CMK (cell line): ENCODE data around the gene DUS3L.

Experiments
- DNase-seq: peaks from one replicate; pipeline ENCODE4 v3.0.0-alpha.2; 2010; ENCODE audit warnings: low read depth

The DUS3L gene

GRCh38 chr19:5821521-5822180, 30.7 kb upstream of the DUS3L start:
- DNase-seq = no peak

DNA sequence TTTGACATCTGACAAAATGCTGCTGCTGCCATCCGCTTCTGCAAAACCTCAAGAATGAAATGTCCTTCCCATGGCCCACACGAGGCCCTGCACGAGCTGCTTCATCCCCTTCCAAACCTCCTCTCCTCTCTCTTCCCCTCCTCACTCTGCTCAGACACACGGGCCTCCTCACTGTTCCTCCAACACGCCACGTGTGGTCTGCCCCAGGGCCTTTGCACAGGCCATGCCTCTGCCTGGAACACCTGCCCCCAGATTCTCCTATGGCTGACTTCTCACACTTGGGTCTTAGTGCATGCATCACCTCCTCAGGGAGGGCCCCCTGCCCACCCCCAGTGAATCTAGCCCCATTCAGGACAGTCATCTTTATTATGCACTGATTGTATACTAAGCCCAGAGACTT, 29.8 kb upstream of the DUS3L start:
- DNase-seq = no peak

DNA sequence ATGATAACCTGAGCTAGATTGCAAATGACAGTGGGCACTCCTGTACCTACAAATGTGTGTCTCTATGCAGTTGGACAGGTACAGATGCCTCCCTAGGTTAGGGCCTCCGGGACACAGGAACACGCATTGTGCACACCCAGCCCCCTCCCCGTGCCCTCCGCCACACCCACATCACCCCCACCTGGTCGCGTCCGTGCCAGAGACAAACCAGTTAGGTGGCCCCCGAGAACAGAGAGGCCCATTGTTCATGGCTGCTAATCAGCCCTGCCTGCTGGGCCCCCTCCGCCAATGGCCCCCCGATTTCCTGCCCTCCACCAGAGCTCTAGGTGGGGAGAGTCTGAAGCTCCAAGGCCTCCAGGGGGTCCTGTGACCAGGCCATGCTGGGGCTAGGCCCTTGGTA, 27.6 kb upstream of the DUS3L start:
- no peak for DNase-seq

- DNase-seq = no peak
These were observed 26.3 kb upstream of the DUS3L start for GRCh38 chr19:5817218-5817617.

DNA sequence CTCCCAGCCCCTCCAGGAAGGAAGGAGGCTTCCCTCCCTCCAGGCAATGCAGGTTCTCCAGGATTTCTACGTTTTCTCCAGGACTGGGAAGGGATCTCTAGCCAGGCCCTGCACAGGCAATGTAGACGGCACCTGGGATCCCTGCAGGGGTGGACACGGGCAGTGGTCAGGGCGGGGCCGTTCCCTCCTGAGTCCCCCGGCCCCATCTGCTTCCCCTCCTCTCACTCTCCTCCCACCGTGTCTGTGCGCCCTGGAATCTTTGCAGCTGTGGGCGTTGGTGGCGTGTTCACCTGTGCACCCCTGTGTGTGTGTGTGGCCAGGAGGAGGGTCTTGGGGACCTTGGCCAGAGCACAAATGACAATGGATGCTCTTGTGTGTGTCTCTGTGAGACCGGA, 23.9 kb upstream of the DUS3L start:
- DNase-seq = no peak

GRCh38 chr19:5814123-5814851, 23.3 kb upstream of the DUS3L start:
- DNase-seq = no peak

DNA sequence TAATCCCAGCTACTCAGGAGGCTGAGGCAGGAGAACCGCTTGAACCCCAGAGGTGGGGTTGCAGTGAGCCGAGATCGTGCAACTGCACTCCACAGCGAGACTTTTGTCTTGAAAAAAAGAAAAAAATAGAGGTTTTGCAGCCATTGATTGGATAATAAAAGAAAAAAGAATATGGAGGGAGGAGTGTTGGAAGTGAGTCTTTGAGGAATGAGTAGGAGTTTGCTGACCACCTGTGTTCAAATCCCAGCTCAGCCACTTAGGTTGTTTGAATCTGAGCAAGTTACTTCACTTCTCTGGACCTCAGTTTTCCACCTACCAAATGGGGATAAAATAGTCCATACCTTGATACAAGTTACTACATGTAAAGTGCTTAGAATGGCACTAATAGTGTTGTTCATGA, 20.2 kb upstream of the DUS3L start:
- no peak for DNase-seq

GRCh38 chr19:5809469-5809868, 18.5 kb upstream of the DUS3L start:
- no peak for DNase-seq

DNA sequence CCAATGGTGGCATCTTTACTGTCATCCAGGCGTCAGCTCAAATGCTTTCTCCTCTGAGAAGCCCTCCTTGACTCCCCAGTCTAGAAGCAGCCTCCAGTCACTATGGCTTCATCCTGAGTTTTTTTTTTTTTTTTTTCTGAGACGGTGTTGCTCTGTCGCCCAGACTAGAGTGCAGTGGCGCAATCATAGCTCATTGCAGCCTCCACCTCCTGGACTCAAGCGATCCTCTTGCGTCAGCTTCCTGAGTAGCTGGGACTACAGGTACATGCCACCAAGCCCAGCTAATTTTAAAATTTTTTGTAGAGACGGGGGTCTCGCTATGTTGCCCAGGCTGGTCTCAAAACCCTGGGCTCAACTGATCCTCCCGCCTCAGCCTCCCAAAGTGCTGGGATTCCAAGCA, 18.1 kb upstream of the DUS3L start:
- no peak for DNase-seq

DNA sequence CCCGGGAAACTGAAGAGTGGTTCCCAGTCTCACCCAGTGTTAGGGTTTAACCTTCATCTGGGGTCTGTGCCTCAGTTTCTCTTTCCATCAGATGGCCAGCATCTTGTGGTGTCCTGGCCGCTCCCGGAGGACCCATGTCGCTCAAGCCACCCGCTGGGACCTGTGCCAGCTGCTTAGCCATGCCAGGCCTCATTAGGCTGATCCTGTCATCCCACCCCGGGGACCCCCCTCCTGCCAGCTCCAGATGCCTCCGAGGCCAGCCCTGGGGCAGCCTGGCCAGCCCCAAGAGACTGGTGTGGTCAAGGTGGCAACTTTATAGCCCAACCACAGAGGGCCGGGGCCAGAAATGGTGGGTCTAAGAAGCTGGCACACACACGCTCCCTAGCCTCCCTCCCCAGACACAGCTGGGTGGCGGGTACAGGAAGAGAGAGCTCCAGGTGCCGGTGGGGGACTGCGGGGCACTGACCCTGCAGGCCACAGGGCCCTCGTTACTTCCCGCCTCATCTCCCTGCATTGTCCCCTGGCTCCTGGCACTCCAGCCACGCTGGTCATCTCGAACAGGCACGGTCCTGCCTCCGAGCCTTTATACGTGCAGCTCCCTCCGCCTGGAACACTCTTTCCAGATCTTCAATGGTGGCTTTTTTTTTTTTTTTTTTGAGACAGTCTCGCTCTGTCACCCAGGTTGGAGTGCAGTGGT, 17.3 kb upstream of the DUS3L start:
- DNase-seq = no peak

DNA sequence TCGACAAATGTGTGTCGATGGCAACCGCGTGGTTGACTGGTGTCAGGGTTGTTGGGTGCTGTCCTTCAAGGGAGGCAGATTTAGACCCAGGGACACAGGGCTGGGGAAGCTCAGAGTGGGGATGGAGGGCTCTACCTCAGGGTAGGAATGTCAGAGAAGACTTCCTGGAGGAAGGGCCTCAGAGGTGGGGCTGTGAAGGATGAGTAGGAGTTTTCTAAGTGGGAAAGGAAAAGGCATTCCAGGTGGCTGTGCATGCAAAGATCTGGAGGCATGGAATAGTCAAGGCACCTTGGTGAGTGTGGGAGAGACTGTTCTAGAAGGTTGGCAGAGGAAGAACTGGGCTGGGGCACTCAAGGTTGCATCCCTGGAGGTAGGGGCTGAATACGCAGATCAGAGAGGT, 15.9 kb upstream of the DUS3L start:
- DNase-seq = no peak

DNA sequence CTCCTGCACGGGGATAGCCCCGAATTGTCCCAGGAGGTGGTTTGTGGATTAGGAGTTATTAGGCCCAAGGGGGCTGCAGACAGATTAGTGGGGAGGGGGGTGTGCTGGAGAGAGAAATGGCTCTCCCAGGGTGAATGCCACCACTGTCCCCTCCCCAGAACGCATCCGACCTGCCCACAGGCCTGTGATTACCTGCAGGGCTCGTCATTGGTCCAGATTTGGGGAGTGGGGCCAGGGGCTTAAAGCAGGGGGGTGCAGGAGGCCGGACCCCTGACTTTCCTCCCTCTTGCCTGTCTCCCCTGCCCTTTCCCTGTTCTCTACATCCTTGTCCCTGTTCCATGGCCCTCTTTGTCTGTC, 15.1 kb upstream of the DUS3L start:
- no peak for DNase-seq

- peak; percentile 56 for DNase-seq
These were observed 14.6 kb upstream of the DUS3L start for GRCh38 chr19:5805462-5806132.

- no peak for DNase-seq
These were observed 13.8 kb upstream of the DUS3L start, which contains the start of gene NRTN for GRCh38 chr19:5804516-5805461. TSS of gene NRTN (plus strand) at chr19:5805067. CDS start at chr19:5824166, 19,099 bp downstream.

- peak; percentile 89 for DNase-seq
These were observed 13.0 kb upstream of the DUS3L start for GRCh38 chr19:5803752-5804515.

DNA sequence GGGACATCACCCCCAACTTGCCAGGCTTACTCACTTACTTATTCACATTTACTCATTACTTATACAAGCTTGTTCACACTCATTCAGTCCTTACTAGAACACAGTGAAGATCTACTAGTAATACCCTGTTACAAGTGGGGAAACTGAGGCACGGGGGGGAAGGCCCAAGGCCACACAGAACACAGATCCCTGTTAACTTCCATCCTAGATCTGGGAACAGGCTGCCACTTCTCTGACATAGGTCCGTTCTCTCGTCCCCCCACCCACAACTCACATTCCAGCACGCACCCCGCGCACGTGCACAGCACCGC, 12.4 kb upstream of the DUS3L start:
- no peak for DNase-seq

- no peak for DNase-seq
These were observed 11.0 kb upstream of the DUS3L start for GRCh38 chr19:5801796-5802619.

GRCh38 chr19:5800361-5801270, 9.7 kb upstream of the DUS3L start:
- DNase-seq = no peak
